Fibroblast of lung (primary cell): ENCODE data around the gene FAM78B.

Experiments used
- EZH2 ChIP-seq: IDR thresholded peaks from 2 replicates; pipeline ENCODE4 v1.5.1; 2012; ENCODE audit warnings: low read length, control low read depth, mild to moderate bottlenecking; ENCODE audit errors: missing control alignments
- TF ChIP-seq, protein P1 (sequence below), 2 donors: IDR thresholded peaks in 1 of 2; conservative IDR thresholded peaks in 1 of 2; 1 replicate in 1 of 2; 2 replicates in 1 of 2; pipeline ENCODE4 v1.5.1; 2011 to 2012; ENCODE audit warnings: low read length in 2 of 2, control low read depth in 1 of 2, inconsistent platforms in 1 of 2, low read depth in 1 of 2, mild to moderate bottlenecking in 1 of 2

- no peak for TF ChIP-seq EZH2
- TF ChIP-seq, protein P1, sequence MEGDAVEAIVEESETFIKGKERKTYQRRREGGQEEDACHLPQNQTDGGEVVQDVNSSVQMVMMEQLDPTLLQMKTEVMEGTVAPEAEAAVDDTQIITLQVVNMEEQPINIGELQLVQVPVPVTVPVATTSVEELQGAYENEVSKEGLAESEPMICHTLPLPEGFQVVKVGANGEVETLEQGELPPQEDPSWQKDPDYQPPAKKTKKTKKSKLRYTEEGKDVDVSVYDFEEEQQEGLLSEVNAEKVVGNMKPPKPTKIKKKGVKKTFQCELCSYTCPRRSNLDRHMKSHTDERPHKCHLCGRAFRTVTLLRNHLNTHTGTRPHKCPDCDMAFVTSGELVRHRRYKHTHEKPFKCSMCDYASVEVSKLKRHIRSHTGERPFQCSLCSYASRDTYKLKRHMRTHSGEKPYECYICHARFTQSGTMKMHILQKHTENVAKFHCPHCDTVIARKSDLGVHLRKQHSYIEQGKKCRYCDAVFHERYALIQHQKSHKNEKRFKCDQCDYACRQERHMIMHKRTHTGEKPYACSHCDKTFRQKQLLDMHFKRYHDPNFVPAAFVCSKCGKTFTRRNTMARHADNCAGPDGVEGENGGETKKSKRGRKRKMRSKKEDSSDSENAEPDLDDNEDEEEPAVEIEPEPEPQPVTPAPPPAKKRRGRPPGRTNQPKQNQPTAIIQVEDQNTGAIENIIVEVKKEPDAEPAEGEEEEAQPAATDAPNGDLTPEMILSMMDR (conservative IDR thresholded peaks at IDR 0.05 in 1 of 2, IDR thresholded peaks at IDR 0.05 in 1 of 2; ENCODE audit: low read depth in 1 of 2, low read length in 2 of 2): no peak
Measured at GRCh38 chr1:166040202-166040997, 126.4 kb downstream of the FAM78B start.
